Liver (tissue), 9 donors: Measurements from ENCODE around the gene CCDC83. TPM values are rescaled to one million over a fixed set of nuclear protein-coding genes. Genes with fewer than 3 reads are reported as not detected.
A peak's percentile ranks its signal among the peaks of the same experiment; 100 is the strongest.

Experiments
- DNase-seq: peaks from one replicate; pipeline ENCODE4 v3.0.0-alpha.2; 2017; ENCODE audit warnings: low spot score
- H3K27ac ChIP-seq, 2 donors: one replicate each; pipeline ENCODE4 v1.7.0; 2013; ENCODE audit warnings: inconsistent platforms in 2 of 2, low read length in 2 of 2, control low read depth in 1 of 2, low read depth in 1 of 2, mild to moderate bottlenecking in 1 of 2
- H3K27me3 ChIP-seq, 4 donors: one replicate each; pipeline versions ENCODE4 v1.6.1 to v1.7.0; 2013; ENCODE audit warnings: low read length in 3 of 4, inconsistent platforms in 1 of 4, mild to moderate bottlenecking in 1 of 4, moderate library complexity in 1 of 4; ENCODE audit not compliant: control insufficient read depth in 4 of 4, insufficient read depth in 4 of 4
- H3K36me3 ChIP-seq, 4 donors: one replicate each; pipeline versions ENCODE4 v1.6.1 to v1.7.0; 2013; ENCODE audit warnings: low read length in 3 of 4, mild to moderate bottlenecking in 3 of 4, low read depth in 1 of 4, moderate library complexity in 1 of 4; ENCODE audit not compliant: control insufficient read depth in 4 of 4, insufficient read depth in 3 of 4
- H3K4me1 ChIP-seq, 4 donors: one replicate each; pipeline versions ENCODE4 v1.6.1 to v1.7.0; 2013; ENCODE audit warnings: low read length in 3 of 4, mild to moderate bottlenecking in 3 of 4, moderate library complexity in 1 of 4; ENCODE audit not compliant: control insufficient read depth in 4 of 4, insufficient read depth in 4 of 4
- H3K4me3 ChIP-seq, 3 donors: one replicate each; pipeline versions ENCODE4 v1.6.1 to v1.7.0; 2013; ENCODE audit warnings: low read length in 3 of 3, control low read depth in 1 of 3, low read depth in 1 of 3, mild to moderate bottlenecking in 1 of 3
- H3K9ac ChIP-seq, 2 donors: one replicate each; pipeline ENCODE4 v1.7.0; 2013; ENCODE audit warnings: low read length in 2 of 2, mild to moderate bottlenecking in 2 of 2, moderate library complexity in 2 of 2, control low read depth in 1 of 2, low read depth in 1 of 2
- H3K9me3 ChIP-seq, 4 donors: one replicate each; pipeline versions ENCODE4 v1.6.1 to v1.7.0; 2013; ENCODE audit warnings: low read length in 3 of 4; ENCODE audit not compliant: control insufficient read depth in 4 of 4
- ATF3 ChIP-seq: IDR thresholded peaks from 2 replicates; pipeline ENCODE4 v1.6.1; 2016; ENCODE audit warnings: antibody characterized with exemption
- CTCF ChIP-seq: fragments of 150-350 bp; IDR thresholded peaks from 2 replicates; pipeline ENCODE4 v1.5.1; 2017; ENCODE audit warnings: improper control_type of control experiment, low read depth, low read length; ENCODE audit not compliant: missing input control
- EGR1 ChIP-seq, 2 donors: IDR thresholded peaks; 2 replicates each; pipeline ENCODE4 v1.6.1; 2016 to 2018; ENCODE audit warnings: antibody characterized with exemption in 2 of 2, low read depth in 2 of 2
- FOXA1 ChIP-seq: IDR thresholded peaks from 2 replicates; pipeline ENCODE4 v1.6.1; 2016; ENCODE audit warnings: antibody characterized with exemption
- FOXA2 ChIP-seq: IDR thresholded peaks from 2 replicates; pipeline ENCODE4 v1.6.1; 2016; ENCODE audit warnings: antibody characterized with exemption
- GABPA ChIP-seq, 2 donors: IDR thresholded peaks in 1 of 2; conservative IDR thresholded peaks in 1 of 2; 2 replicates each; pipeline ENCODE4 v1.6.1; 2016; ENCODE audit warnings: antibody characterized with exemption in 2 of 2, mild to moderate bottlenecking in 1 of 2, moderate library complexity in 1 of 2
- HNF4A ChIP-seq, 2 donors: conservative IDR thresholded peaks; 2 replicates each; pipeline ENCODE4 v1.6.1; 2016; ENCODE audit warnings: antibody characterized with exemption in 2 of 2, mild to moderate bottlenecking in 2 of 2
- HNF4G ChIP-seq: IDR thresholded peaks from 2 replicates; pipeline ENCODE4 v1.6.1; 2016; ENCODE audit warnings: antibody characterized with exemption
- JUND ChIP-seq, 2 donors: IDR thresholded peaks; 2 replicates each; pipeline ENCODE4 v1.6.1; 2016; ENCODE audit warnings: antibody characterized with exemption in 2 of 2
- MAX ChIP-seq: IDR thresholded peaks from 2 replicates; pipeline ENCODE4 v1.6.1; 2016; ENCODE audit warnings: antibody characterized with exemption
- NR2F2 ChIP-seq: IDR thresholded peaks from 2 replicates; pipeline ENCODE4 v1.6.1; 2016; ENCODE audit warnings: antibody characterized with exemption
- RAD21 ChIP-seq, 2 donors: IDR thresholded peaks; 2 replicates each; pipeline ENCODE4 v1.6.1; 2016; ENCODE audit warnings: antibody characterized with exemption in 2 of 2, mild to moderate bottlenecking in 2 of 2
- REST ChIP-seq: IDR thresholded peaks from 2 replicates; pipeline ENCODE4 v1.6.1; 2016; ENCODE audit warnings: antibody characterized with exemption, mild to moderate bottlenecking
- RXRA ChIP-seq, 2 donors: IDR thresholded peaks; 2 replicates each; pipeline ENCODE4 v1.6.1; 2017 to 2018; ENCODE audit warnings: antibody characterized with exemption in 2 of 2, mild to moderate bottlenecking in 1 of 2
- SP1 ChIP-seq: IDR thresholded peaks from 2 replicates; pipeline ENCODE4 v1.6.1; 2018; ENCODE audit warnings: antibody characterized with exemption, mild to moderate bottlenecking
- TAF1 ChIP-seq: conservative IDR thresholded peaks from 2 replicates; pipeline ENCODE4 v1.6.1; 2016; ENCODE audit warnings: antibody characterized with exemption, mild to moderate bottlenecking
- YY1 ChIP-seq: IDR thresholded peaks from 2 replicates; pipeline ENCODE4 v1.6.1; 2016; ENCODE audit warnings: antibody characterized with exemption, mild to moderate bottlenecking
- ZBTB33 ChIP-seq: IDR thresholded peaks from 2 replicates; pipeline ENCODE4 v1.6.1; 2016; ENCODE audit warnings: antibody characterized with exemption
- WGBS: extraction: QIAGEN DNeasy Blood & Tissue Kit; methylation state at CpG from one replicate; pipeline ENCODE4 v1.1.7; 2013; 5-methylcytosine and 5-hydroxymethylcytosine counted together
- polyA plus RNA-seq, 2 donors: library from polyadenylated mRNA; stranded (reverse) in 1 of 2; unstranded in 1 of 2; fragments of 200-250 nt in 1 of 2; fragments of >200 nt in 1 of 2; fragmentation: Nextera tagmentation in 1 of 2; extraction: Ambion mirVana in 1 of 2; gene quantifications; one replicate each; pipeline versions ENCODE4 v1.2.1 to v1.2.3, GENCODE V29; 2013 to 2015
- total RNA-seq, 2 donors: library from RNA; depleted of rRNA; stranded (reverse); fragments of >200 nt; gene quantifications; one replicate each; pipeline ENCODE4 v1.2.3, GENCODE V29; 2014
- donor health status: healthy.
- donor health status: healthy.
- donor health status: healthy.
- donor health status: healthy.
- donor health status: healthy.

CCDC83 gene
- total and polyA plus RNA-seq, 4 donors, result not detected

- no peaks in the 10 kb centered on the region for H3K36me3 ChIP-seq
- no peak overlapping the region for H3K9ac ChIP-seq
- H3K27me3 ChIP-seq, result peaks cover 0 to 5% (median 1%) of the 10 kb centered on the region in 4 donors
- H3K4me3 ChIP-seq, result no peak overlapping the region
- H3K9me3 ChIP-seq, result no peaks in the 10 kb centered on the region
- WGBS, result 95% methylated on average over 2 of the region's 2 CpGs
- peaks cover 0 to 8% (median 2%) of the 10 kb centered on the region in 4 donors for H3K4me1 ChIP-seq
- TF ChIP-seq MAX, result no peak
- no peak for TF ChIP-seq NR2F2
- H3K27ac ChIP-seq, result no peak overlapping the region
- DNase-seq, result no peak
These were observed 26.0 kb upstream of the CCDC83 start for GRCh38 chr11:85829172-85829571.

GRCh38 chr11:85831050-85831449, 24.1 kb upstream of the CCDC83 start:
- DNase-seq, result no peak
- Histone ChIP-seq H3K9ac (no peak overlapping the region), H3K4me3 (no peak overlapping the region), H3K9me3 (peaks cover 0 to 3% (median 0%) of the 10 kb centered on the region in 4 donors), H3K27me3 (peaks cover 0 to 5% (median 1%) of the 10 kb centered on the region in 4 donors), H3K36me3 (no peaks in the 10 kb centered on the region), H3K27ac (no peak overlapping the region), H3K4me1 (peaks cover 0 to 8% (median 2%) of the 10 kb centered on the region in 4 donors)
- TF ChIP-seq NR2F2 (no peak), HNF4A (conservative IDR thresholded peaks at IDR 0.05) (peak; percentile 9 to 14), FOXA1 (no peak), RXRA (IDR thresholded peaks at IDR 0.05) (peak in 1 of 2 donors; percentile 7), SP1 (no peak), TAF1 (no peak)

- WGBS, result 93% methylated on average over 1 of the region's 1 CpG
- no peak for DNase-seq
- H3K4me1 ChIP-seq, result peaks cover 0 to 8% (median 2%) of the 10 kb centered on the region in 4 donors
- TF ChIP-seq GABPA (IDR thresholded peaks at IDR 0.05 in 1 of 2, conservative IDR thresholded peaks at IDR 0.05 in 1 of 2), result no peak
- TF ChIP-seq NR2F2, result no peak
- no peak for TF ChIP-seq TAF1
- no peak for TF ChIP-seq HNF4G
- no peak for TF ChIP-seq CTCF
- no peak for TF ChIP-seq HNF4A (conservative IDR thresholded peaks at IDR 0.05)
- no peak for TF ChIP-seq FOXA1
- TF ChIP-seq SP1, result no peak
- TF ChIP-seq REST, result no peak
- TF ChIP-seq JUND (IDR thresholded peaks at IDR 0.05), result no peak
- no peak for TF ChIP-seq FOXA2
- TF ChIP-seq MAX, result no peak
- no peak for TF ChIP-seq RAD21 (IDR thresholded peaks at IDR 0.05)
- no peak for TF ChIP-seq ZBTB33
- no peak for TF ChIP-seq ATF3
- TF ChIP-seq YY1, result no peak
- TF ChIP-seq RXRA (IDR thresholded peaks at IDR 0.05), result no peak
- no peak for TF ChIP-seq EGR1 (IDR thresholded peaks at IDR 0.05; ENCODE audit: low read depth in 2 of 2)
- H3K27me3 ChIP-seq, result no peaks in the 10 kb centered on the region
- H3K9ac ChIP-seq, result no peak overlapping the region
- peaks cover 0 to 3% (median 0%) of the 10 kb centered on the region in 4 donors for H3K9me3 ChIP-seq
- H3K36me3 ChIP-seq, result no peaks in the 10 kb centered on the region
- H3K27ac ChIP-seq, result no peak overlapping the region
- no peak overlapping the region for H3K4me3 ChIP-seq
These were observed 19.9 kb upstream of the CCDC83 start for GRCh38 chr11:85835263-85835662.
